Lung (tissue), 12 donors: ENCODE data around the gene YARS1. TPM values are rescaled to one million over a fixed set of nuclear protein-coding genes. Genes with fewer than 3 reads are reported as not detected.

ENCODE experiments used
- ATAC-seq: fragments of 200-7000 bp; cut with Tn5 transposase; one replicate; pipeline ENCODE4 v1.9.1; 2020; ENCODE audit warnings: moderate number of reproducible peaks; ENCODE audit not compliant: insufficient read depth, low FRiP score
- DNase-seq, 3 donors: peaks; one replicate each; pipeline ENCODE4 v3.0.0-alpha.2; 2013 to 2017
- H3K27ac ChIP-seq, 2 donors: one replicate each; pipeline ENCODE4 v1.5.1; 2013; ENCODE audit warnings: mild to moderate bottlenecking in 2 of 2, moderate library complexity in 2 of 2, control low read depth in 1 of 2, inconsistent platforms in 1 of 2, low read depth in 1 of 2, low read length in 1 of 2
- H3K27me3 ChIP-seq, 3 donors: one replicate each; pipeline ENCODE4 v1.5.1; 2013; ENCODE audit warnings: low read length in 2 of 3; ENCODE audit not compliant: control insufficient read depth in 3 of 3, insufficient read depth in 3 of 3
- H3K36me3 ChIP-seq, 4 donors: one replicate each; pipeline ENCODE4 v1.5.1; 2013; ENCODE audit warnings: low read length in 4 of 4, mild to moderate bottlenecking in 1 of 4, moderate library complexity in 1 of 4; ENCODE audit not compliant: control insufficient read depth in 4 of 4, insufficient read depth in 4 of 4
- H3K4me1 ChIP-seq, 5 donors: one replicate each; pipeline ENCODE4 v1.5.1; 2013; ENCODE audit warnings: low read length in 5 of 5, mild to moderate bottlenecking in 2 of 5, moderate library complexity in 1 of 5; ENCODE audit not compliant: control insufficient read depth in 5 of 5, insufficient read depth in 5 of 5
- H3K4me3 ChIP-seq: one replicate; pipeline ENCODE4 v1.5.1; 2013; ENCODE audit warnings: mild to moderate bottlenecking, control low read depth, moderate library complexity
- H3K9ac ChIP-seq, 2 donors: one replicate each; pipeline ENCODE4 v1.5.1; 2013; ENCODE audit warnings: low read length in 2 of 2, control low read depth in 1 of 2; ENCODE audit not compliant: insufficient read depth in 1 of 2
- H3K9me3 ChIP-seq, 4 donors: one replicate each; pipeline ENCODE4 v1.5.1; 2013; ENCODE audit warnings: low read length in 3 of 4, mild to moderate bottlenecking in 1 of 4, moderate library complexity in 1 of 4; ENCODE audit not compliant: control insufficient read depth in 4 of 4, insufficient read depth in 3 of 4
- WGBS, 2 donors: extraction: QIAGEN DNeasy Blood & Tissue Kit; methylation state at CpG; one replicate each; pipeline ENCODE4 v1.1.7; 2013; 5-methylcytosine and 5-hydroxymethylcytosine counted together
- polyA plus RNA-seq, 2 donors: library from polyadenylated mRNA; stranded (reverse); fragments of 200-250 nt; gene quantifications; one replicate each; pipeline ENCODE4 v1.2.1, GENCODE V29; 2013
- total RNA-seq, 2 donors: library from RNA; depleted of rRNA in 1 of 2; stranded (reverse); fragments of >200 nt in 1 of 2; gene quantifications; one replicate each; pipeline ENCODE4 v1.2.1, GENCODE V29; 2014 to 2021
- TF ChIP-seq, protein P1 (sequence below): IDR thresholded peaks from 2 replicates; pipeline ENCODE4 v1.5.1; 2012; ENCODE audit warnings: mild to moderate bottlenecking; ENCODE audit errors: control extremely low read depth, extremely low read depth
- donor health status: control.
- donor health status: control.
- donor health status: Bipolar disorder and iron deficiency.
- donor health status: healthy.
- donor health status: DM: yes; HTN: yes; CAD: no.

The YARS1 gene
- total and polyA plus RNA-seq, 4 donors = 61.2 to 151 (median 77.8) TPM

DNA sequence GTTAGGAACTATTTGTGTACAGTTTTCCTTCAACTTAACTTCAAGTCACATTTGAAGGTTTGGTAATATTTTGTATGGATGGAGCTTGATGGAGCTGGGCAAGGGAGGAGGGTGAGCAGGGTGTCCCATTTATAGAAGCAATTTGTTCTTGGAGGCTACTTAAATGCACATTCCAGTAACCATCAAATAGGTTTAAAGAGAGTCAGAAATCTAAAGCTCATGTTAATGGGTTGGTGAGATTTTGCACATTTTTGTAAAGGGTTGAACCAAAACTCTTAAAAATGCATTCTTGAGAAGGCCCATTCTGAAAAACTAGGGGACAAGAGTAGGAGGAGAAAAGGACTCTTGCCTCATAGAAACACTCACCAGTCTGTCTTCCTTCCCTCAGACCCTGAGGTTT is 43.4 kb upstream of the YARS1 start:
- ATAC-seq = no peak

DNA sequence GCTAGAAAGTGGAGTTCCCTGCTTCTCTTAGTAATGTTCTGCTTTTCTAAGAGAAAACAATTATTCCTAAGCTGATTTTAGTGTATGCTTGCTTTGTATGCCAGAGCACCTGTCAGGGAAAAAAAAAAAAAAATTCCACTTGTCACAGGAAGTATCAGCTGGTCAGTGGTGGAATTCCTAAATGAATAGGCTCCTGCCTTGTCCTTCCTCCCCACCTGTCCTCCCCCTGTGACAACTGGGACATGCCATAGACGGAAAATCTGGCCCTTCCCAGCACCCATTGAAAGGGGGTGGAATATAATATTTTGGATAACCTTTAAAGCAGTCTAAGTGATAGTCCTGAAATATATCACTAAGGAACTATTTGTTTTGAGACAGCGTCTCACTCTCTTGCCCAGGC is 42.8 kb upstream of the YARS1 start:
- 97 to 100% methylated on average over 2 of the region's 2 CpGs for WGBS, 2 donors
- peaks cover 0 to 21% (median 12%) of the 10 kb centered on the region in 4 donors for H3K36me3 ChIP-seq
- no peak overlapping the region for H3K9ac ChIP-seq
- H3K4me1 ChIP-seq = peaks cover 0 to 7% (median 0%) of the 10 kb centered on the region in 5 donors
- H3K27ac ChIP-seq = no peak overlapping the region
- H3K4me3 ChIP-seq = no peak overlapping the region
- H3K9me3 ChIP-seq = no peaks in the 10 kb centered on the region
- TF ChIP-seq, protein P1, sequence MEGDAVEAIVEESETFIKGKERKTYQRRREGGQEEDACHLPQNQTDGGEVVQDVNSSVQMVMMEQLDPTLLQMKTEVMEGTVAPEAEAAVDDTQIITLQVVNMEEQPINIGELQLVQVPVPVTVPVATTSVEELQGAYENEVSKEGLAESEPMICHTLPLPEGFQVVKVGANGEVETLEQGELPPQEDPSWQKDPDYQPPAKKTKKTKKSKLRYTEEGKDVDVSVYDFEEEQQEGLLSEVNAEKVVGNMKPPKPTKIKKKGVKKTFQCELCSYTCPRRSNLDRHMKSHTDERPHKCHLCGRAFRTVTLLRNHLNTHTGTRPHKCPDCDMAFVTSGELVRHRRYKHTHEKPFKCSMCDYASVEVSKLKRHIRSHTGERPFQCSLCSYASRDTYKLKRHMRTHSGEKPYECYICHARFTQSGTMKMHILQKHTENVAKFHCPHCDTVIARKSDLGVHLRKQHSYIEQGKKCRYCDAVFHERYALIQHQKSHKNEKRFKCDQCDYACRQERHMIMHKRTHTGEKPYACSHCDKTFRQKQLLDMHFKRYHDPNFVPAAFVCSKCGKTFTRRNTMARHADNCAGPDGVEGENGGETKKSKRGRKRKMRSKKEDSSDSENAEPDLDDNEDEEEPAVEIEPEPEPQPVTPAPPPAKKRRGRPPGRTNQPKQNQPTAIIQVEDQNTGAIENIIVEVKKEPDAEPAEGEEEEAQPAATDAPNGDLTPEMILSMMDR = no peak
- ATAC-seq (no peak), DNase-seq (no peak)
- no peaks in the 10 kb centered on the region for H3K27me3 ChIP-seq

More for the DNA sequence above, 43.4 kb upstream of the YARS1 start:
- Histone ChIP-seq H3K4me1 (peaks cover 0 to 7% (median 0%) of the 10 kb centered on the region in 5 donors), H3K4me3 (no peak overlapping the region), H3K36me3 (peaks cover 0 to 18% (median 11%) of the 10 kb centered on the region in 4 donors), H3K9me3 (no peaks in the 10 kb centered on the region), H3K27me3 (no peaks in the 10 kb centered on the region), H3K27ac (no peak overlapping the region), H3K9ac (no peak overlapping the region)
- TF ChIP-seq, protein P1 = no peak
- DNase-seq = no peak

DNA sequence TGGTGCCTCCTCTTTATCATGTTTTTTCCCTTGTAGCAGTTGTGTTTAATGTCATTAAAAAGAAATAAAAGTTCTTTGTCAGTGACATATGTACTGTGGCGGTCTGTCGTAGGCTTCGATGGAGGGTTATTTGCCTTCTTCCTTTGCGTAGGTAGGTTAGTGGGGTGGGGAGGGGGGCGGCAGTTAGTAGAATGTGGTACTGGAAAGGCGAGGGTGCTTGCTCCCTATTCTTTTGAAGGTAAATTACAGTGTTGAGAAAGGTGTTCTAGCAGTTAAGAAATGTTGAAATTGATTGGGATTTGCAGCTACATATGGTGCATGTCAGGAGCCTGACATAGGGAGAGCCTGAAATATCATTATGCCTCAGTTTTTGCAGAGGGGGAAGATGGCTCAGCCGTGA is 41.6 kb upstream of the YARS1 start:
- peaks cover 7 to 27% (median 14%) of the 10 kb centered on the region in 4 donors for H3K36me3 ChIP-seq
- DNase-seq = no peak
- no peak overlapping the region for H3K9ac ChIP-seq
- no peak overlapping the region for H3K4me3 ChIP-seq
- H3K4me1 ChIP-seq = peaks cover 0 to 2% (median 0%) of the 10 kb centered on the region in 5 donors
- TF ChIP-seq, protein P1 = no peak
- no peaks in the 10 kb centered on the region for H3K27me3 ChIP-seq
- H3K9me3 ChIP-seq = no peaks in the 10 kb centered on the region
- WGBS, 2 donors = 93 to 96% methylated on average over 7 of the region's 7 CpGs
- no peak overlapping the region for H3K27ac ChIP-seq
- no peak for ATAC-seq

DNA sequence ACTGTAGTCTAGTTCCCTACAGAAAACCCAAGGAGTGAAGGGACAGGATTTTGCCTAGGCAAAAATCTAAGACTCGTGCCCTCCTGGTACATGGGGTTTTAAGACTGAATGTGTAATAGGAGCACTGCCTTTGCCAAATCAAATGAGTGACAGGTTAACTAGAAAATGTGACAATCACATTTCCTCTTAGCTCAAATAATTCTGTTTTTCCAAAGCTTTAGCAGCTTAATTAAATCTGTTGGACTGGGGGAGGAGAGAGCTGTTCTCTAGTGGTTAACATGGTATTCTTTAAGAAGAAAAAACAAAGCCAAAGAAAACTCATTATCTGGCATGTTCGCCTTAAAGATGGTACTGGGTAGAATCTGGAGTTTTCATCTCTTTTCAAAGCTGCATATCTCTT is 41.0 kb upstream of the YARS1 start:
- DNase-seq (no peak), ATAC-seq (no peak)
- Histone ChIP-seq H3K4me3 (no peak overlapping the region), H3K9me3 (no peaks in the 10 kb centered on the region), H3K4me1 (peaks cover 0 to 2% (median 0%) of the 10 kb centered on the region in 5 donors), H3K36me3 (peaks cover 7 to 28% (median 20%) of the 10 kb centered on the region in 4 donors), H3K9ac (no peak overlapping the region), H3K27ac (no peak overlapping the region), H3K27me3 (no peaks in the 10 kb centered on the region)
- TF ChIP-seq, protein P1 = no peak
- 98 to 99% methylated on average over 2 of the region's 2 CpGs for WGBS, 2 donors
